ENCODE data around the gene DSG3. TPM values are rescaled to one million over a fixed set of nuclear protein-coding genes. Genes with fewer than 3 reads are reported as not detected.
"Not testable (repeated sequence)": the region's sequence is repeated elsewhere in the genome, so short reads cannot be mapped to it uniquely, and the experiment has no call there.

The DSG3 gene
- polyA plus RNA-seq, 5 donors, result not detected

DNA sequence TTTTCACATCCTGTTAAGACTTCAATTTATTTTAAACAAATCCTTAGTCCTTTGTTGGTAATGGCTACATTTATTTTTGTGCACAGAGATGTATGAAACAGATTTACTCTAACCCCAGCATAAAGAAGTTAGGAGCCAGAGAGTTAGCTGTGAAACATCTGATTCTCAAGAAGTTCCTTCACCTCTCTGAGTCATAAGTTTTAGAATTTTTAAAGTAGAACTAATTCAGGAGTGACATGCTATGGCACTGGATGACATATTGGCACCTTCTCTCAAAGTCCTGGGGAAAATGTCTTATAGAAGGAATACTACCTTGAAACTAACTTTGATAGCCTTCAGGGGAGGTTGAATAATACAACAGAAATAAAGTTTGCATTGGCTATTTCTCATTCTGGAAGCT lies 44.0 kb downstream of the DSG3 start:
- no peak for DNase-seq

DNA sequence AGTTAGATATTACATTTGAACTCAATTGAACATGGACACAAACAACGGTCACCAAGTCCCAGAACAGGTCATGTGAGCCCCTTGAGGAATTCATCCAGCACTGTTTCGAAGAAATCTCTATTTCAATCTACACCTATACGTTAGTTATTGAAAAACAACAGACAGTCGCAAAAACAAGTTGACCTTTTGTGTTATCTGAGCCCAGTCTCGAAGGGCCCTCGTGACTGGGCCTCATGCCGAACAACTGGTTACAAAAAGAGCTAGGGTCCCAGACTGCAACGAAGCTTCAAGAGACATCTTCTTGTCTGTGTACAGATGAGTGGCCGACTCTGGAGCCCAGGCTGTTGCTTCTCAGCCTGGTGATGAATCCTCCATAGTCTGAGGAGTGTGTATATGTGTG lies 45.1 kb downstream of the DSG3 start:
- DNase-seq, result no peak

DNA sequence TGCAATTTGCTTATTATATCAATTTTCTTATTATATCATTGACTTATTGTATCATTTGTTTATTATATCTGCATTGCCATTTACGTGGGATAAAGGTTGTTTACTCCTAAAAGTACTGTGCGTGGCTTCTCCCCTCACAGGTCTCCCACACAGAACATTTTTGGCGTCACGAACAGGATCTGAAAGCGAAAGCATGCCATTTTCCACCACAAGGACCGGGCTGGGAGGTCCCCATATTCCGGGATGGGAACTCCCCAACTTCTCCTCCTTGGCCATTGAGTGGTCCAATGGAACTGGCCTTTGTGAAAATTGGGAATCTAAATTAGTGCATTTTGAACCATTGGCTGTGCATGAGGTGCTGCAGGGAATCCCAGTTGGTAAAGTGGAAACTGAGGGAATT lies 45.6 kb downstream of the DSG3 start:
- no peak for DNase-seq

DNA sequence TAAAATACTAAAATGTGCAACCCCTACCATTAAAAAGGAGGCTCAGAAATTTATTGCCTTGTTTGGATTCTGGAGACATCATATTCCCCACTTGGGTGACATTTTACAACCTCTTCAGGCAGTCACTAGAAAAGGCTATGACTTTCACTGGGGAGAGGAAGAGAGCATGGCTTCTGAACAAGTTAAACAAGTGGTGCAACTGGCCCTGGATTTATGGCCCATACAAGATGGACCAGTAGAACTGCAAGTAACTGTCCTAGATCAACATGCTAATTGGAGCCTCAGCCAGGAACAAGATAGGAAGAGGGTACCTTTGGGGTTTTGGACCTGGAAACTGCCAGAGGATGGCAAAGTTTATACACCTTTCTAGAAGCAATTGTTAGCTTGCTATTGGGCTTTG lies 46.4 kb downstream of the DSG3 start:
- no peak for DNase-seq

DNA sequence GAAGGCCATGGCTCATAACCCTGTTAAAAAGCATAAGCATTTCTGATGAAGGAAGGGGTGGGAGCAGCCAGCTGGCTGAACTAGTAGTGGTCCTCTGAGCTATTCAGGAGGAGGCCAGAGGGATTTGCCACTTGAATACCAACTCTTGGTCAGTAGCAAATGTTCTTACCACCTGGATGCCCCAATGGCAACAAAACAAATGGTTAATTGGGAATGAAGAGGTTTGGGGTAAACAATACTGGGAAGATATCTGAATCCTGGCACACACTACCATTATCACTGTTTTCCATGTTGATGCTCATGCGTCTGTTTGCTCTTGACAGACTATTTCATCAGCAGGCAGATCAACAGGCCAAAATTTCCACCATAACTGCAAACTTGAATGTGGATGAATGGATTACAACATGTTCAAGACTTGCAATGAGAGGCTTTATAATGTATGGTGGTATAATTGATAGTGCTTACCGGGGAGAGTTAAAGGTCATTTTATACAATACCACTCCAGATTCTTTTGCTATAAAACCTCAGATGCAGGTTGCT lies 47.2 kb downstream of the DSG3 start:
- not testable (repeated sequence) for DNase-seq

DNA sequence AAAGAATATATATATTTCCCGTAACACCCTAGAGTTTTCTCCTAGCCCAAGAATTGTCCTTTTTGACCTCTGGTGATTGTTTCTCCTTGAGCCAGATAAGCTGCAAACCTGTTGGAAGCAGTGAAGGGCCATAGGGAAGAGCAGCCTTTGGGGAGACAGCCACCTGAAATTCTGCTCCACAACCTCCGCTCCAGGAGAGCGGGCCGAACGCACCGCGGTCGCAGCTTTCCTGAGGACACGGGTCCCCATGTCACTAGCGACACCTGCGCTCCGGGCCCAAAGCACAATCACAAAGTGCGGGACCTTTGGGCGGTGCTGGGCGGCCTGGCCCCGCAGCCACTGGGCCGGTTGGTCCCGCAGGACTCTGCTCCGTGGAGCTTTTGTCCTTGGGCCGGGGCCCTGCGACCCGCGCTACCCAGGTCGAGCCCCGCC lies 49.9 kb downstream of the DSG3 start:
- DNase-seq, result peak in 1 of 2 donors; percentile 26

DNA sequence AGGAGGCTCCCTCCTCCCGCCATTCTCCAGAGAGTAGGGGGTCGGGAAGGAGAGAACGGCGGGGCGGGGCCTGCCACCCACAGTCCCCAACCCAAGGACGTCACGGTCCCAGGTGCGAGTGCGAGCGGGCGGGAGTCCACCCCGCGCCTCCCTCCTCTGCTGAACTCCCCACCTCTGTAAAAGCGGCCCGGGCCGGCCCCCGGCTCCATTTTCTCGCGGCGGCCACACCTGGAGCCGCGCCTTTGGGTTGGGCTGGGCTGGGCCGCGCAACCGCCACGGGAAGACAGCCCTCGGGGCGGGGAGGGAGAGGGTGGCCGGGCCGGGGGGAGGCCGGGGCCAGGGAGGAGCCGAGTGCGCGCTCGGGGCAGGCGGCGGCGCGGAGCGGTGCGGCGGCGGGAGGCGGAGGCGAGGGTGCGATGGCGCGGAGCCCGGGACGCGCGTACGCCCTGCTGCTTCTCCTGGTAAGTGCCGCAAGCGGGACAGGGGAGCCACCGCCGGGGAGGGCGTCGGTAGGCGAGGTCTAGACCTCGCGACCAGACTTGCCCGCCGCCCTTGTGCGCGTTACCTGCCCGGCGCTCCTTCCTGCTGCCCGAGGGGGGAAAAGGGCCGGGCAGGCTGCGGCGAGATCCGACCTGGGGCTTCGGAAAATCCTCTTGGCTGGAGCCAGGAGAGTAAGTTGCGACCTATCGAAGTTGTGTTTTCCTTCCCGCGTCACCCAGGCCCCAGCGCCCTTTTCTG lies 50.5 kb downstream of the DSG3 start, which contains the start of gene DSG2:
DSG2 (plus strand) TSS at position 342 of the 738 bp plus-strand sequence; CDS start at position 417, 75 bp downstream.
- peak; percentile 69 for DNase-seq

DNA sequence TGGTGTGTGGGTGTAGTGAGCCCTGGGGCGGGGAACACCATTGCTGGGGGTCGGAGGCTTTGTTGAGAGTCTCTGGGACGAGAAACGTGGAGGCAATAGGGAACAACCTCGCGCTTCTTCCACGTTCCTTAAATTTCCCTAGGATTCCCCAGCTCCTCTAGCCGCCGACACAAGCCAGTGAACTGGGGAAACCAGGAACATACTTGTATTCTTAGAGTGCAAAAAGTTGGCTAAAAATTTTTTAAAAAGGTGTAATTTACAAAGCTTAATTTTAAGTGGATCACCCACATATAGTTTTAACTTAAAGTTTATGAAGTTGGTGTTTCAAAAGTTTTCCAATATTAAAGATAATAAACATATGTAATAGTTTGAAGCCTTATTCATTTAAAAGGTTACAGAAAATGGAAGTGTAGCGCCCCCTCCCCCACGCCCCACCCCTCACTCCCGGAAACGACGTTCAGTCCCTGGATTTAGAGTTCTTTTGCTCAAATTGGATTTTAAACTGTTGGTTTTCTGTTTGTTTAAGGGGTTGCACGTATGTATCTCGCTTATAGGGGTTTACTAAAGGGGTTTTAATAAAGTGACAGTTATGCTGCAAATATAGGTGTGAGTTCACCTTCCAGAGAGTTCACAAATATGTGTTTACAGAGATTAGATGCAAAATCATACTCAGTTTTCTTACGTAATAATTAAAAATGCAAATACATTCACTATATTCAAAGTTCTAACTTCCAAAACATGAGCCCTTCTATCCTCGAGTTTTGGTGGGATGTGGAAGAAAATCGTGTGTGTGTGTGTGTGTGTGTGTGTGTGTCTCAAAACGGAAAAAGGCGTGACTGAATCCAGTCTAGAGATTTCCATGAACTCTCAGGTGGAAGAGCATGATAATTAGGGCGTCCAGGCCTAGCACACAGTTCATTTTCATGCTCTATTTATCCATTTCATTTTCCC lies 51.3 kb downstream of the DSG3 start:
- peak; percentile 19 to 20 for DNase-seq

DNA sequence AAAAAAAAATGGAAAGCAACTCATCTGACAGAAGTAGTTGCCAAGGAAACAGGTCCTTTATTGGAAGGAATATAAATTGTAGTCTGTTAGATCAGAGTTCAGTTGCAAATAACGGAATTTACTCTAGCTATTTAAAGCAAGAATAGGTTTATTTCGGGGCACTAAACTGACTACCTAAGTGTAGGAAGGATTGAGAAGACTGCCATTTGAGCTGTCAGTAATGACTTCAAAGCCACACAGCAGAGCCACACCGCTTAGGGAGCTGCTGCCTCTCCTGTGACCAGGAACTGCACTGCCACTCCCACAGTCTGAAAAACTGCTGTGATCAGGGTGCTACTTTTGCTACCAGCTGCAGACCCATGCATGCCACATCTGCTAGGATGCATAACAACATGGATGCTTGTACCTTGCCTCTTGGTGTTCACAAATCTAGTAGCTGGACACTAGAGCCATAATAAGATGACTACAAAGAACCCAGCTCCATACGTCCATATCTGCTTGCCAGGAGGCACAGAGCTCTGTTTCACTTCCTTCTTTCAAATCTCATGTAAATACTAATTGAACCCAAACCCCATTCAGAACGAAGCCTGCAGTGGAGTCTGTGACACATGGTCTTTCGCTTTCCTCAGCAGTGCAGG lies 52.6 kb downstream of the DSG3 start:
- DNase-seq, result no peak

DNA sequence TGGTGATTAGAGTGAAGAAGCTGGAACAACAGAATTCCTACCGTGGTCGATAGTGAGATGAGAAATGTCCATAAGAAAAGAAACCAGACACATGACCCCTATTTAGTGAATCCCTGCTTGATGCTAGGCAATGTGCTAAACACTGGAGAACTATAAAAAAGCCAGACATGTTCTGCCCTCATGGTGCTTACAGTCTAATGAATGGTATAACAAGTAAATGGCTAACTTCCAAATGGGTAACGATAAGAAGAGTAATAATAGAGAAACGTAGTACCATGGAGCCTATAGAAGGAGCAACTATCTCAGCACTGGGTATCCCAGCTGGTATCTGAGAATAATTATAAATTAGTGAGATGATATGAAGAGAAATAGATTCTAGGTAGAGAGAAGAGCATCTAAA lies 55.5 kb downstream of the DSG3 start:
- no peak for DNase-seq

DNA sequence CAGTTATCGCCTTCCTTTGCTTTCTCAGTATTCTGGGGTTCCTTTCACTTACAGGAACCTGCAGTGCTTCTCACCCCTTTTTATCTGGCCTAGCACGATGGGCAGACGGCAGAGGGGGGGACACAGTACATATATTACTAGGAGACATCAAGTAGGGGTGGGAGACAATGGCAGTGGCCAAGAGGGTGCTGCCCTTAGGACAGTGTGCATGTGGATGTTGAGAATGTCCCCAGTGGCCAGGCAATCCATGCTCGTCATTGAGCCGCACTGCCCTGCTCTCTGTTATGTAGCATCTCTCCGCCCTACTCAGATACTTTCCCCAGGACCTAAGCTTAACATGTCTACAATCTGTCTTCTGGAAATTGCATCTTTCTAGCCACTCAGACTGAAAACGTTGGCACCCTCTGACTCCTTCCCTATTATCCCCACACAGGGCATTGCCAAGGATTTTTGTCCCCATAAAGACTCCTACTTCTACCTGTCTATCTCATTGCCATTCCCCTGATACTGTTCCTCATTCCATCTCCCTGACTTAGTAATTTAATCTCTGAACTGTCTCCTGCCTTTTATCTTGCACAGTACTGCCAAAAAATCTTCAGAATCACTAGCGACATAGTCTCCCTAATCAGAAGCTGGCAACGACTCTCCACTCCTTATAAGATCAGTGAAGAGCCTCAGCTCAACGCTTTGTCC lies 57.1 kb downstream of the DSG3 start:
- DNase-seq, result no peak

DNA sequence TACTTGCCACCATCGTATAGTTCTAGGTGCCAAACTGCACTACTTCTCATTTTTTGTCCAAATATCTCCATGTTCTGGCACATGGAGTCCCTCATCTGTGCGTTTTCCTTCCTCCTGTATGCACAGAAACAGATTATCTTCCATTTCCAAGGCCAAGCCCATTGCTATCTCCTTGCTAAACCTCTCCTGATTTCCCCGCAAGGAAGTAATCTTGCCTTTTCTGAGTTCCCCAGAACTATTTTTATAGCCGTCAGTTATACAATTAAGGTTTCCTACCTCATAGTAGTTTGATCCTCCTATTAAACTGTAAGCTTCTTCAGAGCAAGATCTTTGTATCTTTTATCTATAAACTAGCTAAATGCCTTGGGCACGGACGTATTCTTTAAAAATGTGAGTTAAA lies 57.6 kb downstream of the DSG3 start:
- no peak for DNase-seq

DNA sequence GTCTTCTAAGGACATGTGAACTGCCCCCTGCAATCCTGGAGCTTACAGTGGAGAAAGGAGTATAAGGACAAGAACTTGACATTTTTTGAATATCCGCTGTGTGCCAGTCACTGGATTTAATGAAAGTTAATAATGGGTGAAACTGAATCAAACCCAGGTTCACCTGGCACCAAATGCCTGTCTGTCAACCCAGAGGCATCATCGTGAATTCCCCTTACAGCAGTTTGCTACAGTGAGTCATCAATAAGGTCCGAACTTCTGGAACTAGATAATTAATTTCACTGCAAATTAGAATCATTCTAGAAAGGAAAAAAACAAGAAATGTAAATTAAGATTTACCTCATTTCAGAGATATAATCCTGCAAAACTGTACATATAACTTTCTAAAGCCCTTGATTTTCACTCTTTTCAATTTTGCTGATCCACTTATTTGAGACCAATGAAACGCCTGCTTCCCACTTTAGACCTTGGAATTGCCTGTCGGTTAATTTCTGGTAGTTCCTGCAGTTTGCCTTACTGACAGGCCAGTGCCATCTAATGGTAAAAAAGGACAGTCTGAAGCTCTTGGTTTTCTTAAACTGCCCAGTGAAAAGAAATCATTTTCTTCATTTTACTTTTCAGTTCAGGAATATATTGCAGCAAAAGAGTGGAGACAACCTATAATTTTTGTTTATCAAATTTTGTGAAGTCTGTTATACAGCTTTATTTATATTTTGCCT lies 58.6 kb downstream of the DSG3 start:
- no peak for DNase-seq

DNA sequence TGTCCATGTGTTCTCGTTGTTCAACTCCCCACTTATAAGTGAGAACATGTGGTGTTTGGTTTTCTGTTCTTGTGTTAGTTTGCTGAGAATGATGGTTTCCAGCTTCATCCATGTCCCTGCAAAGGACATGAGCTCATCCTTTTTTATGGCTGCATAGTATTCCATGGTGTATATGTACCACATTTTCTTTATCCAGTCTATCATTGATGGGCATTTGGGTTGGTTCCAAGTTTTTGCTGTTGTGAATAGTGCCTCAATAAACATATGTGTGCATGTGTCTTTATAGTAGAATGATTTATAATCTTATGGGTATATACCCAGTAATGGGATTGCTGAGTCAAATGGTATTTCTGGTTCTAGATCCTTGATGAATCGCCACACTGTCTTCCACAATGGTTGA lies 59.6 kb downstream of the DSG3 start:
- DNase-seq, result not testable (repeated sequence)

DNA sequence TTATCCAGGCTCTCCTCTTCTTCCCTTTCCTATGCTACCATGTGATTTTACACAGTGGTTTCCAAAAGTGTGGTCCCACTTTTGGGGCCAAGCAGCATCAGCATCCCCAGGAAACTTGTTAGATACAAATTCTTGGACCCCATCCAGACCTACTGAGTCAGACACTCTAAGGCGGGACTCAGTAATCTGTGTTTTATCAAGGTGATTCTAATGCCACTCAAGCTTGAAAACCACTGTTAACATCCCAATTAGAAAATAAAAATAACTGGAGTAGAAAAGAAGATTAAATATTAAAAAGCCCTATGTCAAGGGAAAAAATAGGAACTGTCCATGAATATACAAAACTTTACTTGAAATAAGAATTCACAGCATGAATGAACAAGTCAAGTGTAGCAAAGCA lies 61.2 kb downstream of the DSG3 start:
- DNase-seq, result no peak

DNA sequence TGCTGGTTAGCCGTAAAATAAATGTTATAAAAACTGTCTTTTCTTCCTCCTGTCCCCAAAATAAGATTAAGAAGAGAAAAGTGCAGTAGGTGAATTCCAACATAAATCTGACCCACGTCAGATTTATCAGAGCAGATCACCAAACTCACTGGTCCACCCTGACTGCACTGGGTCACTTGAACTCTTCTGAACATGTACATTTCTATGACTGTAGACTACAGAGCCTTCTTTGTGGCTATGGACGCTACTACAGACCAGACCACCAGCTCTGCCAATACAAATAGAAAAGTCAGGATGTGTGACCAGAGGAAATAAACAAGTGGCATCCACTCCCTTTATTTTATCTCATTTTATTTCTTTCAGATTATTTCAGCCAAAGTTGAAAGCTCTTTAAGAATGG lies 62.0 kb downstream of the DSG3 start:
- DNase-seq, result no peak

DNA sequence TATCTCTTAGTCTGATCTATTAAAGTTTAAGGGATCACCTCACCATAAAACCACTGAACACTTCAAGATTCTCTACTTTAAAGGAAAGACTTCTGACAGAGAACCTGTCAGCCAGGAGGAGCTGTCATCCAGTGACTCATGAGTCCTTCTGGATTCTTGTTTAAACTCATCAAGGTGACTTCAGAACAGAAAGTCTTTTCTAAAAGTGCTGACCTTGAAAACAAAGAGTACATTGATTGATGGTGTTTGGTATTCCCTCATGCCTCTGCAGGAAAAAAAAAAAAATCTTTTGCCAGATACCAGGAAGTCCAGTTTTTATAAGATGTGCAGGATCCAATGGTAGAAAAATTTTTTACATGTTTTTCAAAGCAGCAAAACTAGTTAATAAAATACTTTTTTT lies 62.8 kb downstream of the DSG3 start:
- DNase-seq, result no peak

DNA sequence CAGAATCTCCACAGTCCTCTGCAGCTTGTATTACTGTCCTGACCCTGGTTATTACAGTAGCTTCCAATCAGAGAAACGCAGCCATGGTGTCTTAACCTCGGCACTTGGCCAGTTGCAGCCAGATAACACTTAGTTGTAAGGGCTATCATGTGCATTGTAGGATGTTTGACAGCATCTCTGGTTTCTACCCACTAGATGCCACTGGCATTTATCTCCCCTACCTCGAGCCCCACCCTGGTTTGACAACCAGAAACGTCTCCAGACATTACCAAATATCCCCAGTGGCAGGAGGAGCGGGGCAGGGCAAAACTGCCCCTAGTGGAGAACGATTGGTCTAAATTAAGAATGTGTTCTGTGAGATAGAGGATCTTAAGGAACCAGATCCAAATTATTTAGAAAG lies 63.6 kb downstream of the DSG3 start:
- DNase-seq, result no peak

DNA sequence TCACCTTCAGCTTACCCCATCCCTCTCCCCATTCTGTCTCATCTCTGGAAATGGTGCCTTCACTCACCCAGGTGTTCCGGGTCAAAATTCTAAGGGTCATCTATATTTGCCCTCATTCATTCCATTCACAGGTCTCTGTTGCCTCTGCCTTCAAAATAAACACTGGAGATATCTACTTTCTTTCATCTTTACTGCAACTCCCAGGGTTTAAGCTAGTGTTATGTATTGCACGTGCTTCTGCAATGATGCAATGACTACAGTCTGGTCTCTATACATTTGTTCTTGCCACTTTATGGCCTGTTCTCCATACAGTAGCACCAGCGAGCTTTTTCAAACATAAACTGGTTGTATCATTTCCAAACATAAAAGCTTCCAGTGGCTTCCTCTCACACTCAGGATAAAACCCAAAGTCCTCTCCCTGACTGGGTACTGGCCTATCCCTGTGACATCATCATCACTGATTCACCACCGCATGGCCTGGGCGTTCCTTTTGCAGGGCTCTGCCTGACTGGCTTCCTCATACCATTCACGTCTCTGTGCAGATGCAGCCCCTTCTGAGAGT lies 64.7 kb downstream of the DSG3 start:
- no peak for DNase-seq

DNA sequence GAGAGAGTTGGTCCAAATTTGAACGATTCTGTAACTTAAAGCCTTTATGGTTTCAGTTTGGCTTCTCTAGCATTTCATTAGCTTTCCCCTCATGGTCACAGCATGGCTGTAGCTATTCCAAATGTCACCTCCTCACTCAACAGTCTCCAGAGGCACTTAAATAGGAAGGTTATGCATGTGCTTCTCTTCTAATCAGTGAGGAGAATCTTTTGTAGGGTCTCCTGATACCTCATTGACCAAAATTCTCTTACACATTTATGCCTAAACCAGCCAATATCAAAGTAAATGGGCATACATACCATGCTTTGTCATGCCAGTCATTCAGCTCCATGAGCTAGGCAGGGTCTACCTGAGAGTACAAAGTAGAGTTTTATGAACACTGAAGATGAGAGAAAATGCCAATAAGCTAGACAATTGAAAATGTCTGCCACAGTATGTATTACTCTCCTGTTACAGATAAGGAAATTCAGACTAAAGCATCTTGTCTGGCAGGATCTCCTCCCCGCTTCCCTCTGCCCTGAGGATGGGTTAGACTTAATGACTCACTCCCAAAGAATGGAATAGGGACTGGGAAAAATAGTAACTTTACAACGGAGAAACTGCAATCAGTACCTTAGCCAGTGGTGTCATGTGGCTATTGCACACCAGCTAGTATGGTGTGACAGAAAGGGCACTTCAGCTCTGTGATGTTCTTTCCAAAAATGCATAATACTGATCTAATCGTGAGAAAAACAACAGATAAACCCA lies 65.8 kb downstream of the DSG3 start:
- no peak for DNase-seq
